CD4-positive, alpha-beta memory T cell (primary cell): ENCODE measurements around the gene PUDP. TPM values are rescaled to one million over a fixed set of nuclear protein-coding genes. Genes with fewer than 3 reads are reported as not detected.

Experiments
- CTCF ChIA-PET: fragments of 350-600 bp; sonication (Branson Sonifier 250); formaldehyde crosslinking; loops from one replicate; lab custom pipeline; 2021; ENCODE audit warnings: inconsistent platforms; ENCODE audit not compliant: partially characterized antibody; lab: Charles Lee
- POLR2A ChIA-PET: fragments of 350-600 bp; sonication (Branson Sonifier 250); formaldehyde crosslinking; loops from one replicate; lab custom pipeline; 2021; ENCODE audit not compliant: partially characterized antibody; lab: Charles Lee
- DNase-seq, 5 donors: peaks; one replicate each; pipeline versions ENCODE4 v3.0.0 to v3.0.0-alpha.2; 2020 to 2022; ENCODE audit warnings: mixed read lengths in 1 of 5
- H3K27ac ChIP-seq: one replicate; pipeline ENCODE4 v1.7.0; 2013; ENCODE audit warnings: low read depth, low read length
- H3K27me3 ChIP-seq: 2 replicates; pipeline ENCODE4 v1.7.0; 2013; ENCODE audit warnings: mild to moderate bottlenecking, low read length, moderate library complexity; ENCODE audit not compliant: insufficient read depth
- H3K36me3 ChIP-seq: 2 replicates; pipeline ENCODE4 v1.7.0; 2013; ENCODE audit warnings: mild to moderate bottlenecking, low read length, moderate library complexity; ENCODE audit not compliant: insufficient read depth
- H3K4me1 ChIP-seq: 2 replicates; pipeline ENCODE4 v1.7.0; 2013; ENCODE audit warnings: mild to moderate bottlenecking, low read length, moderate library complexity; ENCODE audit not compliant: insufficient read depth
- H3K4me3 ChIP-seq, 2 donors: one replicate each; pipeline ENCODE4 v1.7.0; 2013; ENCODE audit warnings: low read length in 2 of 2, mild to moderate bottlenecking in 1 of 2
- H3K9me3 ChIP-seq, 2 donors: one replicate each; pipeline ENCODE4 v1.7.0; 2013; ENCODE audit warnings: low read length in 2 of 2, control low read depth in 1 of 2; ENCODE audit not compliant: control insufficient read depth in 1 of 2
- H3K27ac Mint-ChIP-seq, 7 donors: one replicate each; pipeline ENCODE4 v1.8.0; 2020 to 2021; ENCODE audit warnings: mixed read lengths in 7 of 7, mild to moderate bottlenecking in 6 of 7, inconsistent platforms in 3 of 7, moderate library complexity in 3 of 7
- H3K27me3 Mint-ChIP-seq, 2 donors: one replicate each; pipeline ENCODE4 v1.8.0; 2020 to 2021; ENCODE audit warnings: mixed read lengths in 2 of 2
- H3K36me3 Mint-ChIP-seq, 2 donors: one replicate each; pipeline ENCODE4 v1.8.0; 2020 to 2021; ENCODE audit warnings: mixed read lengths in 2 of 2, inconsistent platforms in 1 of 2, mild to moderate bottlenecking in 1 of 2
- H3K4me1 Mint-ChIP-seq, 4 donors: one replicate each; pipeline ENCODE4 v1.8.0; 2020 to 2021; ENCODE audit warnings: mixed read lengths in 4 of 4, mild to moderate bottlenecking in 1 of 4
- H3K4me3 Mint-ChIP-seq, 8 donors: one replicate each; pipeline ENCODE4 v1.8.0; 2020 to 2021; ENCODE audit warnings: mixed read lengths in 8 of 8, mild to moderate bottlenecking in 7 of 8, moderate library complexity in 6 of 8, inconsistent platforms in 3 of 8
- H3K9me3 Mint-ChIP-seq, 8 donors: one replicate each; pipeline ENCODE4 v1.8.0; 2020 to 2021; ENCODE audit warnings: mixed read lengths in 8 of 8, mild to moderate bottlenecking in 5 of 8, inconsistent platforms in 3 of 8, moderate library complexity in 1 of 8
- intact Hi-C: fragments of 100-400 bp; cut with micrococcal nuclease; formaldehyde crosslinking; loops from one replicate; pipeline ENCODE4 v1.15.1; 2023
- polyA plus RNA-seq, 2 donors: library from polyadenylated mRNA; unstranded; fragments of 300-500 nt; fragmentation: Illumina TruSeq; gene quantifications; one replicate each; pipeline ENCODE4 v1.2.3, GENCODE V29; 2021
- total RNA-seq, 2 experiments: library from RNA; stranded (reverse); gene quantifications; one replicate each; pipeline ENCODE4 v1.2.3, GENCODE V29; 2021

PUDP gene
- total and polyA plus RNA-seq, 4 experiments from 2014 or later = 10.7 to 22.5 (median 16.4) TPM

DNA sequence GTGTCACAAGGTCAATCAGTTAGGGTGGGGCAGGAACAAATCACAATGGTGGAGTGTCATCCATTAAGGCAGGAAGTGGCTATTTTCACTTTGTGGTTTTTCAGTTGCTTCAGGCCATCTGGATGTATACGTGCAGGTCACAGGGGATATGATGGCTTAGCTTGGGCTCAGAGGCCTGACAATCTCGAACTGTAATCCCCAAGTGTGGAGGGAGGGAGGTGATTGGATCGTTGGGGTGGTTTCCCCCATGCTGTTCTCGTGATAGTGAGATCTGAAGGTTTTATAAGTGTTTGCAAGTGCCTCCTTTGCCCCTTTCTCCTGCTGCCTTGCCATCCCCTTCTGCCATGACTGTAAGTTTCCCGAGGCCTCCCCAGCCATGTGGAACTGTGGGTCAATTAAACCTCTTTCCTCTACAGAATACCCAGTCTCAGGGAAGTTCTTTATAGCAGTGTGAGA, 37.1 kb downstream of the PUDP start:
- Mint-ChIP-seq H3K9me3 (no peaks in the 10 kb centered on the region), H3K27ac (peak overlapping the region in 6 of 7 donors; percentile 14 to 83 (median 64)), H3K36me3 (peaks cover 10 to 21% of the 10 kb centered on the region in 2 donors), H3K27me3 (no peaks in the 10 kb centered on the region), H3K4me1 (peaks cover 14 to 51% (median 26%) of the 10 kb centered on the region in 4 donors), H3K4me3 (peak overlapping the region in 2 of 8 donors; percentile 12 to 44)
- Histone ChIP-seq H3K27me3 (no peaks in the 10 kb centered on the region), H3K4me1 (peaks cover 5% of the 10 kb centered on the region), H3K4me3 (no peak overlapping the region), H3K9me3 (no peaks in the 10 kb centered on the region), H3K27ac (no peak overlapping the region), H3K36me3 (no peaks in the 10 kb centered on the region)
- POLR2A ChIA-PET = no interaction called here
- intact Hi-C loops = no loop called here
- peak in 1 of 5 donors; percentile 2 for DNase-seq
- CTCF ChIA-PET = no interaction called here

DNA sequence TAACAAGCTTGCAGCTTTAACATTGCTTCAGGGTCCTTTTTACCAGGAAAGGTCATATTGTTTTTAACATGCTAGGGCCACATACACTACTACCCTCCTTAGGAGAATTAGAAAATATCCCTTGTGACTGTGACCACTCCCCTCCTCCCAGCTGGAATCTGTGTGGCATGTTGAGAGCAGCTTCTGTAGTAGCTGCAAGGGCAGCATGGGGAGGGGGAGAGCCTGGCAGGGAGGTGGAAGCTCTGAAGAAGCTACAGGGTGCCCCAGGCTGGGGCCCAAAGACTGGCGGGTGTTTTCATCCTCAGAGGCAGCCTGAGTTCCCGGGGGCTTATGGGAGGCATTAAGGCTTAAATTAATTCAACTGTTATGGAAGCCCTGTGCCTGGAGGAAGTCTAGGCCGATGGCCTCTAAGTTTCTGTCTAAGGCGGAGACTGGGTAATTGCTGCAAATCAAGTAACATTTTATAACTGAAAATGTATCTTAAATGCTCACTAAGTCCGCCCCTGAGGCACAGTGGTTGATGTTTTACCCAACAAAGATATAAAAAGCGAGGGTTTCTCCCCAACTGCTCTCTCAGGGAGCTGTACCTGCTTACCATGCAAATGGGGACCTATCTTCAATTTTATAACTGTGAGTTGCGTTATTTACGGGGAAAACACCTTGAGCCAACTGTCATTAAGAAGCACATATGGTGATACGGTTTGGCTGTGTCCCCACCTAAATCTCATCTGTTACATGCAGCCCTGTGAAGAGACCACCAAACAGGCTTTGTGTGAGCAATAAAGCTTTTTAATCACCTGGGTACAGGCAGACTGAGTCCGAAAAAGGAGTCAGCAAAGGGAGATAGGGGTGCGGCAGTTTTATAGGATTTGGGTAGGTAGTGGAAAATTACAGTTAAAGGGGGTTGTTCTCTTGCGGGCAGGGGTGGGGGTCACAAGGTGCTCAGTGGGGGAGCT, 37.8 kb downstream of the PUDP start:
- H3K4me3 Mint-ChIP-seq = no peak overlapping the region
- Histone ChIP-seq H3K4me3 (no peak overlapping the region), H3K4me1 (peaks cover 5% of the 10 kb centered on the region), H3K27ac (no peak overlapping the region), H3K36me3 (no peaks in the 10 kb centered on the region), H3K9me3 (no peaks in the 10 kb centered on the region), H3K27me3 (no peaks in the 10 kb centered on the region)
- peaks cover 10 to 23% of the 10 kb centered on the region in 2 donors for H3K36me3 Mint-ChIP-seq
- H3K4me1 Mint-ChIP-seq = peaks cover 11 to 51% (median 26%) of the 10 kb centered on the region in 4 donors
- intact Hi-C loops = no loop called here
- H3K9me3 Mint-ChIP-seq = no peaks in the 10 kb centered on the region
- peak overlapping the region in 6 of 7 donors; percentile 57 to 83 (median 72) for H3K27ac Mint-ChIP-seq
- DNase-seq = no peak
- no peaks in the 10 kb centered on the region for H3K27me3 Mint-ChIP-seq
- CTCF ChIA-PET = no interaction called here
- POLR2A ChIA-PET = no interaction called here

DNA sequence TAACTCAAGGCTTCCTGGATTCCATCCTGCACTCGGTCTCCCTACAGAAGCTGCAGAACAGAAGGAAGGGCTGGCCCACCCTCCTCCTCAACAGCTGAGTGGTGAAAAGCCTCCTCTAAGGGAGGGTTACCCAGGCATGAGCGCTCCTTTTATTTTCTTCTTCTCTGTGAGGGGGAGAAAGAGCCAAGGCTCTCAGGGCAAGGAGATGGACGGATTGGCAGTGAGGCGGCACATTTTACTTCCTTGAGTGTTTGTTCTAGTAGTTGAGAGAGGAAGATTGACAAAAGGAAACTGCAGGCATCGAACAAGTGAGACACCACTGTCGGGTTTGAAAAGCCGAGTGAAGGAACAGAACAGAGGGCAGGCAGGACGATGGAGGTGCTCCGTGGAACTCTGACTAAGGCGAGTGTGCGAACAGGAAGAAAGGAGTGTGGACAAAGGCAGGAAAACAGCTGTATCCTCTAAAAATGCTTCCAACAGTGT, 38.9 kb downstream of the PUDP start:
- Histone ChIP-seq H3K4me1 (peaks cover 5% of the 10 kb centered on the region), H3K27me3 (no peaks in the 10 kb centered on the region), H3K36me3 (no peaks in the 10 kb centered on the region), H3K4me3 (no peak overlapping the region), H3K27ac (no peak overlapping the region), H3K9me3 (no peaks in the 10 kb centered on the region)
- CTCF ChIA-PET = no interaction called here
- Mint-ChIP-seq H3K4me3 (no peak overlapping the region), H3K27ac (peak overlapping the region in 4 of 7 donors; percentile 16 to 73 (median 29)), H3K9me3 (no peaks in the 10 kb centered on the region), H3K27me3 (no peaks in the 10 kb centered on the region), H3K4me1 (peaks cover 9 to 48% (median 24%) of the 10 kb centered on the region in 4 donors), H3K36me3 (peaks cover 9 to 25% of the 10 kb centered on the region in 2 donors)
- POLR2A ChIA-PET = no interaction called here
- intact Hi-C loops = no loop called here
- no peak for DNase-seq

- intact Hi-C loops = no loop called here
- DNase-seq = no peak
- H3K4me1 ChIP-seq = peaks cover 5% of the 10 kb centered on the region
- no peaks in the 10 kb centered on the region for H3K27me3 ChIP-seq
- no peaks in the 10 kb centered on the region for H3K36me3 ChIP-seq
- H3K9me3 ChIP-seq = no peaks in the 10 kb centered on the region
- peaks cover 10 to 43% (median 25%) of the 10 kb centered on the region in 4 donors for H3K4me1 Mint-ChIP-seq
- peaks cover 17 to 25% of the 10 kb centered on the region in 2 donors for H3K36me3 Mint-ChIP-seq
- H3K4me3 Mint-ChIP-seq = no peak overlapping the region
- H3K4me3 ChIP-seq = no peak overlapping the region
- H3K9me3 Mint-ChIP-seq = peaks cover 0 to 3% (median 0%) of the 10 kb centered on the region in 8 donors
- H3K27ac Mint-ChIP-seq = peak overlapping the region in 2 of 7 donors; percentile 8 to 56
- H3K27ac ChIP-seq = no peak overlapping the region
- ChIA-PET POLR2A (no interaction called here), CTCF (no interaction called here)
- no peaks in the 10 kb centered on the region for H3K27me3 Mint-ChIP-seq
Observed at GRCh38 chrX:7108030-7108429, 39.9 kb downstream of the PUDP start.

GRCh38 chrX:7106649-7107048, 41.3 kb downstream of the PUDP start:
- ChIA-PET CTCF (no interaction called here), POLR2A (no interaction called here)
- no peak overlapping the region for H3K4me3 Mint-ChIP-seq
- peaks cover 10 to 42% (median 24%) of the 10 kb centered on the region in 4 donors for H3K4me1 Mint-ChIP-seq
- Histone ChIP-seq H3K4me3 (no peak overlapping the region), H3K36me3 (no peaks in the 10 kb centered on the region), H3K4me1 (peaks cover 5% of the 10 kb centered on the region), H3K27me3 (no peaks in the 10 kb centered on the region), H3K27ac (no peak overlapping the region), H3K9me3 (no peaks in the 10 kb centered on the region)
- H3K27ac Mint-ChIP-seq = no peak overlapping the region
- H3K9me3 Mint-ChIP-seq = peaks cover 0 to 3% (median 0%) of the 10 kb centered on the region in 8 donors
- DNase-seq = no peak
- intact Hi-C loops = no loop called here
- H3K36me3 Mint-ChIP-seq = peaks cover 27 to 37% of the 10 kb centered on the region in 2 donors
- H3K27me3 Mint-ChIP-seq = no peaks in the 10 kb centered on the region

- Histone ChIP-seq H3K36me3 (no peaks in the 10 kb centered on the region), H3K4me3 (no peak overlapping the region), H3K9me3 (no peaks in the 10 kb centered on the region), H3K27ac (no peak overlapping the region), H3K27me3 (no peaks in the 10 kb centered on the region), H3K4me1 (no peaks in the 10 kb centered on the region)
- Mint-ChIP-seq H3K4me1 (peaks cover 0 to 13% (median 8%) of the 10 kb centered on the region in 4 donors), H3K9me3 (peaks cover 0 to 3% (median 0%) of the 10 kb centered on the region in 8 donors), H3K27me3 (no peaks in the 10 kb centered on the region), H3K36me3 (peaks cover 32 to 50% of the 10 kb centered on the region in 2 donors), H3K27ac (peak overlapping the region in 1 of 7 donors; percentile 29), H3K4me3 (no peak overlapping the region)
- CTCF ChIA-PET = no interaction called here
- POLR2A ChIA-PET = no interaction called here
- DNase-seq = no peak
- intact Hi-C loops = no loop called here
Observed at GRCh38 chrX:7102119-7102518, 45.8 kb downstream of the PUDP start.

DNA sequence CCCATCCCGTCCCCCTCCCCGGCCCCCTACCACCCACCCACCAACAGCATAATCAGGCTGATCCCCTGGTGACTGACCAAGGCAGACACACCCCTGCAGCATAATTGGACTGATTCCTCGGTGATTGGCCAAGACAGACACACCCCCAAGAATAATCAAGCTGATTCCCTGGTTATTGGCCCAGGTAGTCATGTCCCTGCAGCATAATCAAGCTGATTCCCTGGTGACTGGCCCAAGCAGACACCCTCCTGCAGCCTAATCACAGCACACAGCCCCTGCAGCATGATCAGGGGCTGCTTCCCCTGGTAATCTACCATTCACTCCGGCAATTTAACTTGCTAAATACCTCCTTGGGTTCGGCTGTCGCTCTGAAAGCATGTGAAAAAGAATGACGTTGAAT, 47.9 kb downstream of the PUDP start:
- Mint-ChIP-seq H3K27me3 (no peaks in the 10 kb centered on the region), H3K36me3 (peaks cover 27 to 58% of the 10 kb centered on the region in 2 donors), H3K9me3 (peaks cover 0 to 3% (median 0%) of the 10 kb centered on the region in 8 donors), H3K4me1 (peaks cover 0 to 14% (median 8%) of the 10 kb centered on the region in 4 donors), H3K27ac (no peak overlapping the region), H3K4me3 (no peak overlapping the region)
- intact Hi-C loops = no loop called here
- Histone ChIP-seq H3K9me3 (no peaks in the 10 kb centered on the region), H3K4me1 (no peaks in the 10 kb centered on the region), H3K36me3 (no peaks in the 10 kb centered on the region), H3K27ac (no peak overlapping the region), H3K4me3 (no peak overlapping the region), H3K27me3 (no peaks in the 10 kb centered on the region)
- ChIA-PET POLR2A (no interaction called here), CTCF (no interaction called here)
- no peak for DNase-seq
